IPS-NIHi7 (cell line): Measurements from ENCODE around the gene TMEM239.
"Not testable (repeated sequence)": the region's sequence is repeated elsewhere in the genome, so short reads cannot be mapped to it uniquely, and the experiment has no call there.

Experiments used
- DNase-seq: peaks from one replicate; pipeline ENCODE4 v3.0.0; 2012; ENCODE audit warnings: mixed read lengths; ENCODE audit errors: extremely low spot score

Gene TMEM239

DNA sequence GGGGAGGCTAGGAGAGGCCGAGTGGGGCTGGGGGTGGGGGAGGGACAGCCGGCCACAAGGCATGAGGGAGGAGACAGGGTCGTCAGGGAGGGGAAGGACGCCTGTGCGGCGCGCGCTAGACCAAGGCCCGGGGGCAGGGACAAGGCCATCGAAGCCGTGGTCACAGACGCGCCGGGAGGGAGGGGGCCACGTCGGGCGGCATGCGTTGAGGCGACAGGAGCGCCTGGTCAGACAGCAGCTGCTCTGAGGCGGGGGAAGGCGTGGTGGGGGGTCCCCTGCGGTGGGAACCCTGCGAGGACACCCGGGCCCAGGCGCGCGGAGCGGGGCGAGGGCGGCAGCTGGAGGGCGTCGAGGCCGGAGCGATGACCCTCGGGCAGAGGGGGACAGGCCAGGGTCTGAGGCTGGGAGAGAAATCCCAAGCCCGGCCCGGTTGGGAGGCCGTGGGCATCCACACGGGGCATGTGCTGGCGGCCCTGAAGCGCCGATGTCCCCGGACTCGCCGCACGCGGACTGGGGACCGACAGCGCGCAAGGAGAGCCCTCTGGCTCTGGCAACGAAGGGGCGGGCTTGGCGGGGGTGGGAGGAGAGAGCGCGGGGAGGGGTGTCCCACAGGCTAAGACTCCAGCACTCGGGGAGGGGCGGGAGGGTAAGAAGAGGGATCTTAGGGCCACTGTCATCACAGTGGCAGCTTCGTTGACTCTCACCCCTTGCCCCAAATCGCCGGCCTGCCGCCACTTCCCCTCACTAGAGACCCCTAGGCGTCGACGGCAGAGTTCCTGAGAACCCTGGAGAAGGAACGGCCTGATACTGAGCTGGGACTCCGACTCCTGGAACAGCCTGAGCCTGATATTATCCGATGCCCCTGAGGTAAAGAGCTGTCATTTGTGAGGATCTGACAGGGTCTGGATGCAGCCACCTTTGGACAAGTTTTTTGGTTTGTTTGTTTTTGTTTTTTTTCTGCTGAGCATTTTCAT is 5.0 kb downstream of the TMEM239 start:
- DNase-seq = peak; percentile 31

DNA sequence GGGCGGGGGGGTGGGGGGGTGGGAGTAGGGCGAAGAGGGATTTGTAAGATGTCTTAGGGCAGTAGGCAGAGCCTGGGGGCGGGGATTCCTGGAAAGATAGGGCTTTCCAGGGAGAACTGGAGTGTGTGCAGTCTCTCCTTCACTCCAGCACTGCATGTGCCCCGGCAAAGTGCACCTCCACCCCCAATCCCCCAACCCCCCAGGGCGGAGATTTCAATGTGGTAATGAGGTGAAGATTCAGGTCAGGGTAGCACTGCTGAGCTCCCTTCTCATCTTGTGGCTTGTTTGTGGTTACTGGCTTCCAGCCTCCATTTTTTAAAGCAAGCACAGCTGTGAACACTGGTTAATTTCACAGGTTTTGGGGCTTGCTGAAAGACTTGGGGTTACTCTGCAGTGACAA is 5.9 kb downstream of the TMEM239 start:
- no peak for DNase-seq

DNA sequence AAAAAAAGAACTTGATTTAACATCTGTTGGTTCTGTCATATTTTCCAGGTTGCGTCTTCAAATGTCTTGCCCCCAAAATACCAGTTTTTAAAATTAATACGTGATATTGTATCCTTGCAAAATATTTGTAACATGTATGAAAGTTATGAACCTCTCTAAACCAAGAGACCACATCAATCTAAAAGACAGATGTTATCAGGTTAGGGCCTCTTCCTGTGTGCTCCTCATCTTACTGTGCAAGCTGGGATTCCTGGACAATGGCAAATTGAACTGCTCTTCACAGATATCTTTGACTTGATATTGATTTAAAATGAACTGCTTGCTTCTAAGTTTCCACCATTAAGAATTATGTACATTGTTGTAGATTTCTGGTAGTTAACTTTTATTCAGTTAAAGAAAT is 9.6 kb downstream of the TMEM239 start:
- no peak for DNase-seq

DNA sequence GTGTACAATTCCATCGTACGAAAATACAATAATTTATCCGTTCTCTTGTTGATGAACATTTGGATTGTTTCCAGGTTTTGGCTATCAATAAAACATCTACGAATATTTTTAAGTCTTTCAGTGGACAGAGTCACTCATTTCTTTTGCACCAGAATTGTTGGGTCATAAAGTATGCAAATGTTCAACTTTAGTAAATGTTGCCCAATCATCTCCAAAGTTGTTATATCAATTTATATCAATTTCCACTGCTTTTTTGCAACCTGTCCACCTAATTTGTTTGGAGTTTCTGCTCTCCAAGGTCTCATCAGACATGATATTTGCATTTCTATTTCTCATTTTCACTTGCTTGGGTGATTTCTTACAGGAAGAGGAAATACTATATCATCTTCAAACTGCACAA is 10.5 kb downstream of the TMEM239 start:
- no peak for DNase-seq

DNA sequence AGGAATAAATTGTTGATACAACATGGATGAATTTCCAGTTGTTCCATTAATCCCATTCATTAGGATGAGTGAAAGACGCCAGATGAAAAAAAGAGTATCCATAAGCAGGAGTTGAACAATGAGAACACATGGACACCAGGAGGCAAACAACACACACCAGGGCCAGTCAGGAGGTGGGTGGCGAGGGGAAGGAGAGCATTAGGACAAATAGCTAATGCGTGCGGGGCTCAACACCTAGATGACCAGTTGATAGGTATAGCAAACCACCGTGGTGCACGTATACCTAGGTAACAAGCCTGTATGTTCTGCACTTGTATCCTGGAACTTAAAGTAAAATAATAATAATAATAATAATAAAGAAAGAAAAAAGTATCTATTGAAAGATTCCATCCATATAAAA is 13.2 kb downstream of the TMEM239 start:
- no peak for DNase-seq

- DNase-seq = not testable (repeated sequence)
Observed at GRCh38 chr20:2831206-2831605, 15.0 kb downstream of the TMEM239 start.

- no peak for DNase-seq
Observed at GRCh38 chr20:2833761-2834160, 17.6 kb downstream of the TMEM239 start.

DNA sequence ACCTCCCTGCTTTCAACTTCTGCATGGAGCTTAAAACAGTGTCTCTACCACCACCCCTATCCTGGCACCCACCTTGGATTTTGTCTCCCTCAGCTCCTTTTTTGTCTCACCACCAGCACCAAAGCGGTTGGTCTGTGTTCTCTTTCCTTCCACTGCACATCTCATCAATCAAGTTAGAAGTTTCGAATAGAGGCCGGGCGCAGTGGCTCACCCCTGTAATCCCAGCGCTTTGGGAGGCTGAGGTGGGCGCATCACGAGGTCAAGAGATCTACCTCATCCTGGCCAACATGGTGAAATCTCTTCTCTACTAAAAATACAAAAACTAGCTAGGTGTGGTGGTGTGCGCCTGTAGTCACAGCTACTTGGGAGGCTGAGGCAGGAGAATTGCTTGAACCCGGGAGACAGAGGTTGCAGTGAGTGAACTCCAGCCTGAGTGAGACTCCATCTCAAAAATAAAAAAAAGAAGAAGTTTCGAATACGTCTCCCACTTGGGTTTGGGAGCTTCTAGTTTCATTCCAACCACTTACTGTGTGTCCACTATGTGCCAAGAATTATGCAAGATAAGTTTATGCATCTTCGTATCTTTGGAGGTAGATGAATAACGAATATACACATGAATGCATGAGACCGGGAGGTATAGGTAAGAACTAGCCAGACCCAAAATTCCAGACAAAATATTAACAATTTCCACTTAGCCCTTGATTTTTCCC is 18.4 kb downstream of the TMEM239 start:
- DNase-seq = no peak

GRCh38 chr20:2835331-2835796 is 19.2 kb downstream of the TMEM239 start:
- DNase-seq = no peak

GRCh38 chr20:2836035-2836434 is 19.9 kb downstream of the TMEM239 start:
- no peak for DNase-seq

GRCh38 chr20:2837221-2837960 is 21.2 kb downstream of the TMEM239 start:
- DNase-seq = peak; percentile 1

DNA sequence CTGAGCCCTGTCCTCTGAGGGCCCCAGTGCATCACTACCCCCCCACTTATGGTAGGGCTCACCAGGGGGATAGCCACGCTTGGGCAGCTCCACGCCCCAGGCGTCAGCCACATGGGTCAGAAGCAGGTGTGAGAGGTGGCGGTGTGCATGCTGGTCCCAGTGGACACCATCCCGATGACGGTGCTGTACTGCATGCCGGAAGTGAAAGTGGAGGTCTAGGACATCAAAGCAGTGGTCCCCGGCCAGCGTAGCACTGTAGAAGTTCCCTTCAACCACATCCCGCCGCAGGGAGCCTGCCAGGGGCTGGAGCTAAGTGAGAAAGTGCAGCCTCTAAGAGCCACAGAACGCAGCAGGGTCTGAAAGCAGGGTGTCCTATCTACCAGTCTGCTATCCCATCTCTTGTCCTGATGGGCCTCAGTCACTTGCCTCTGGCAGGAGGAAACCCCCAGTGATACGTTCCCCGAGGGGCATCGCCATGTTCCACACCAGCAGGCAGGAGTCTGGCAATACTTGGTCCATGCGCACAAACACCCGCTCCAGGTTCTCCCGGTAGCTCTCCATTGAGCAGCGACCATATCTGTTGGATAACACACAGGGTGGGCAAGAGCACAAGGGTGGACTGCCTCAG is 22.1 kb downstream of the TMEM239 start:
- DNase-seq = peak; percentile 3

- peak; percentile 4 for DNase-seq
Observed at GRCh38 chr20:2838847-2839671, 22.9 kb downstream of the TMEM239 start.

GRCh38 chr20:2839732-2840137 is 23.6 kb downstream of the TMEM239 start:
- DNase-seq = no peak

- peak; percentile 98 for DNase-seq
Observed at GRCh38 chr20:2840138-2840966, 24.2 kb downstream of the TMEM239 start, which contains the start of the genes PCED1A and VPS16. TSS of gene PCED1A (minus strand) at chr20:2840655. CDS start at chr20:2839912, 743 bp downstream. TSS of gene VPS16 (plus strand) at chr20:2840745. CDS start at chr20:2840775, 30 bp downstream.

GRCh38 chr20:2840967-2841531 is 24.9 kb downstream of the TMEM239 start:
- peak; percentile 58 for DNase-seq

DNA sequence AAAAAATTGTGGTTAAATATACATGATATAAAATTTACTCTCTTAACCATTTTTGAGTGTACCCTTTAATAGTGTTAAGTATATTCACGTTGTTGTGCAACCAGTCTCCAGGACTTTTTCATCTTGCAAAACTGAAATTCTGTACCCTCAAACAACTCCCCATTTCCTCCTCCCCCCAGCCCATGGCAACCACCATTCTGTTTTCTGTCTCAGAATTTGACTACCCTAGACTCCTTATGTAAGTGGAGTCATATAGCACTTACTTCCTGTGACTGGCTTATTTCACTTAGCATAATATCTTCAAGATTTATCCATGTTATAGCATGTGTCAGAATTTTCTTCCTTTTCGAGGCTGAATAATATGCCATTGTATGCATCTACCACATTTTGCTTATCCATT is 29.4 kb downstream of the TMEM239 start:
- no peak for DNase-seq

- DNase-seq = no peak
Observed at GRCh38 chr20:2846698-2847097, 30.5 kb downstream of the TMEM239 start.

DNA sequence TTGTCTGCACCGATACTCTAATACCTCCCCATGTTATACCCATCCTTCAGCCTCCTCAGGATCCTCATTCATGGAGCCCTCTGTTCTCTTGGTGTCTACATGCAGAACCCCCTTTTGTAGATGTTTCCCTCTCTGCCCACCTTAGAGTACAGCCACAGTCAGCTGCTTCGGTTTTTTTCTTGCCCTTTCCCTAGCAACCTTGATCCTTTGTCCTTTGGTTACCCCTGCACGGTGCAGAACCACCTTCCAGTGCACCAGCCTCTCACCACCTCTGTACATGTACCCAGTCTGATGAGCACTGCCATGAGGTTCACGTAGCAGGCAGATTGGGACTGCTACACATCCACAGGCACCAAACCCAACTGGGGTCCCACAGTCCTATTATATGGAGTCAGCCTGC is 31.6 kb downstream of the TMEM239 start:
- no peak for DNase-seq
